Cardiac fibroblast (primary cell): ENCODE data around the gene PITX3.

ENCODE experiments used
- DNase-seq, 2 donors: peaks; one replicate each; pipeline versions ENCODE4 v3.0.0 to v3.0.0-alpha.2; 2010; ENCODE audit warnings: low read depth in 2 of 2
- H3K4me3 ChIP-seq, 2 donors: replicated peaks in 1 of 2; 1 replicate in 1 of 2; 2 replicates in 1 of 2; pipeline ENCODE4 v1.5.1; 2011; ENCODE audit warnings: low read depth in 2 of 2, low read length in 2 of 2, mild to moderate bottlenecking in 2 of 2, moderate library complexity in 1 of 2
- CTCF ChIP-seq: IDR thresholded peaks from one replicate; pipeline ENCODE4 v1.5.1; 2011; ENCODE audit warnings: low read depth, mild to moderate bottlenecking, low read length, inconsistent platforms

The PITX3 gene

GRCh38 chr10:102245932-102246251, 4.6 kb upstream of the PITX3 start:
- H3K4me3 ChIP-seq = peak overlapping the region; percentile 95 to 100
- DNase-seq = no peak
- no peak for TF ChIP-seq CTCF

GRCh38 chr10:102245082-102245931, 4.0 kb upstream of the PITX3 start, which contains the start of gene GBF1:
GBF1 (plus strand) TSS chr10:102245532; CDS start chr10:102258939, 13,407 bp downstream.
- DNase-seq = peak; percentile 100
- H3K4me3 ChIP-seq = peak within 1 kb of the TSS; percentile 95 to 100
- no peak for TF ChIP-seq CTCF

GRCh38 chr10:102243309-102243708, 2.0 kb upstream of the PITX3 start:
- no peak for TF ChIP-seq CTCF
- DNase-seq = peak; percentile 78 to 91
- H3K4me3 ChIP-seq = no peak overlapping the region

GRCh38 chr10:102242118-102242485, 790 bp upstream of the PITX3 start:
- DNase-seq = no peak
- H3K4me3 ChIP-seq = peak overlapping the region; percentile 73 to 74
- TF ChIP-seq CTCF = no peak

GRCh38 chr10:102241032-102241443, 274 bp downstream of the PITX3 start:
- TF ChIP-seq CTCF = no peak
- peak in 1 of 2 donors; percentile 16 for DNase-seq
- H3K4me3 ChIP-seq = peak overlapping the region; percentile 73 to 74

- DNase-seq = no peak
- H3K4me3 ChIP-seq = peak overlapping the region; percentile 73 to 74
- no peak for TF ChIP-seq CTCF
These were observed 763 bp downstream of the PITX3 start for GRCh38 chr10:102240467-102241031.
